Cerebellar cortex (tissue), 1 donor: ENCODE measurements around the gene STIM2.
"Not testable (repeated sequence)": the region's sequence is repeated elsewhere in the genome, so short reads cannot be mapped to it uniquely, and the experiment has no call there.

Experiments used
- DNase-seq: peaks from one replicate; pipeline ENCODE4 v3.0.0-alpha.2; 2015; ENCODE audit warnings: low spot score

Gene STIM2

DNA sequence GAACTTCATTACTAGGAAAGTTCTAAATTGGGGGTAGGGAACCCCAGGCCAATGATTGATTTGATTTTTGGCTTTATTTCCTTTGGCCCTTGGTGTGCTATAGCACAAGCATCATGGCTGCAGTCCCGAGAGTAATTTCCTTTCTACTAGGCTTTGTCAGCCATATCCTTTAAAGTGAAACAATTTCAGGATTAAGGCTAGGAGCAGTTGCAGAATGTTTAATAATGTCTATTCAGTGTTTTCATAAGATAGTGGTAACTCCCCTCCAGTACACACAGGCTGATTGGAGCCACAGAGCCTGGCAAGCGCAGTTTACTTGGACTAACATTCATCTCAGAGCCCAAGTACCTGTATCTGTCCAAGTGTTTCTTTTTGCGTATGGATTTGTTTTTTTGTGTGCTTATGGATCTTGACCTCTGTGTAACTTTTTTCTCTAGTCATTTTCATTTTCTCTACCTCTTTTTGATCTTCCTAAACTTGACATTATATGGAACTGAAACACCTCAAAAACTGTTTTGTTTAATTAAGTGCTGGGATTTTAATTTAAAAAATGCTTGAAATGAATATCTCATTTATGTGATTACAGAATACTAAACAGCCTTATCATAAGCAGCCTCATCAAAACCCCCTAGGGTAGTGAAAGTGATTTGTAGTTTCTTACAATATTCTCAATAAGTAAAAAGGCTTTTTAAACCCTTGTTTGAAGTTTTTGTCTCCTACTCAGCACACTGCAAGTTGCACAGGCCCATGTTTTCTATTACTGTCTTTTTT is 7.5 kb downstream of the STIM2 start:
- DNase-seq, result no peak

DNA sequence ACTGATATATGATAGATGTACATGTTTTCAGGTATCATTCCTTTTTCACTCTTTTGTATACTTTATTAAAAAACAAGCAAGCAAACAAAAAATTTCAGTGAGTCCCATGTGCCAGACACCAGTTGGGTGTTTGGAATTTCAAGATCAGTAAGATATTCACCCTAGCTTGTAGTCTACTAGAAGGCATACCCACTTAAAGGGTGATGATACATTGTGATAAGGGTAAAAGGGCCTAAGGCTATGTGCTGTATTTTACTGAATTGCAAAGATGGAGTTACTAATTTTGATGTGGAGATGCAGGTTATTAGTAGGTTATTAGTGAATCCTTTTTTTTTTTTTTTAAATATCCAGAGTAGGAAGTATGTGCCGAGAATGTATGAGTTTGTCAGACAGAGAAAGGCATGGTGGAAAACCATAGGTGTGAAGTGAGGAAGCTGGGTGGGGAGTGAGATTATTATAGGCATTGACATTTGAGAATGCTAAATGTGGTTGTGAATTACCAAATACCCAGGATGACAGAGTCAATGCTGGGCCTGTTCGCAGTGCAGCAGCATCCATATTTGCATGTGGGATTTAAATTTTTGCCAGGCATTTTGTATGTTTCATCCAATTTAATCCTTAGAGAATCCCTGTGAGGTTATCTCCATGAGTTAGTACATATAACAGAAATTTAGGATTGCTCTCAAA is 10.1 kb downstream of the STIM2 start:
- no peak for DNase-seq

DNA sequence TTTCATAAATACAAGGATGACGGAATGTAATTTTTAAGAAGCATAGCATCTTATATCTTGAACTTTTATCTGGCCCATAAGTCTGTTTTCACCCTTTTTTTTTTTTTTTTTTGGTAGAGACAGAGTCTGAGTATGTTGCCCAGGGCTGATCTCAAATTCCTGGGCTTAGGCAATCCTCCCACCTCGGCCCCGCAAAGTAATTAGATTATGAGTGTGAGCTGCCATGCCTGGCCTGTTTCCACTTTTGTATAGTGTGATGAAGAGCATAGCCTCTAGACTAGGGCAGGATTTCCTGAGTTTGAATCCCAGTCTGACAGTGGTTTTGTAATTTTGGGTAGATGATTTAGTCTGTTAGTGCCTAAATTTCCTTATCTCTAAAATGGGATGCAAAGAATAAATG is 11.0 kb downstream of the STIM2 start:
- DNase-seq, result no peak

DNA sequence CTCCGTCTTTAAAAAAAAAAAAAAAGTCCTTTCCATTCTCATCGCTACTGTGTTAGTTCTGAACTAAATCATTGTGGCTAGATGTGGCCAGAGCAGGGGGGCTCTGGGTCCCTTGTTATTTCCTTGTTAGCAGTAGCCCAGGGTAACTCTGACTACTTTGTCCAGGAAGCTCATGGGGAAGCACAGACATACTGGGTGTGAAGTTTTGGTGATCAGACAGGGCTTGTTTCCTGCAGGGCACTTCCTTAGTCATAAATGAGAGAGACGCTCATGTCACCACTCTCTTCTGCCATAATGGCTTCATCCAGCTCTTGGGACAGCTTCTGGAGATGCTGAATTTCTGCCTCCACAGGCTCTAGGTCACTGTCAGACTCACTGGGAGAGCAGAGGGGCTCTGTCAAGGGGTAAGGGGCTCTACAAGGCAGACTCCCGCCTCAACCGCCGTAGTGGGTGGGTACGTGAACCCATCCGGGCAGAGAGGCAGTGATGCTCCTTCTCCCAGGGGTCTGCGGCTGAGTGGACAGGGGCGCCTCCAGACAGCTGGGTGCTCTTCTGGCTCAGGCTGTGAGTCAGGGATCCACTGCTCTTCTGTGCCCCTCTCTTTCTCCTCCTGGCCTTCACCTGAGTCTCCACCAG is 12.9 kb downstream of the STIM2 start:
- DNase-seq, result no peak

DNA sequence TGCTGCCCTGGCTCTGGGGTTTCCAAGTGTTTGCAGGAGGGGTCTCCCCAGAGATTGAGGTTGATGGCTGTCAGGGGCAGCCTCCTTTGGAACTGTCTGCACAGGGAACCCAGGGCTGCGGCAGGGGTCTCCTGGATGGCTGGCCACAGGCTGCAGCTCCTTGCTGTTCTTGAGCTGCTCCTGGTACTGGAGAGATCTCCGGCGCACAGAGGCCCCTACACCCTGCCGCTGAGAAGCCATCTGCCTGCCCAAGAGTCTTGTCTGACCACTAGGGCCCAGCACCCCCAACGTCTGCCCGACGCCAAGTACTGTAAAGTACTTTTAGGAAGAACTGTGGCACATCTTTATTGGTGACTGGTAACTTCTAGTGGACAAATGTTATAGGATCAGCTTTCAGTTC is 13.5 kb downstream of the STIM2 start:
- DNase-seq, result no peak

DNA sequence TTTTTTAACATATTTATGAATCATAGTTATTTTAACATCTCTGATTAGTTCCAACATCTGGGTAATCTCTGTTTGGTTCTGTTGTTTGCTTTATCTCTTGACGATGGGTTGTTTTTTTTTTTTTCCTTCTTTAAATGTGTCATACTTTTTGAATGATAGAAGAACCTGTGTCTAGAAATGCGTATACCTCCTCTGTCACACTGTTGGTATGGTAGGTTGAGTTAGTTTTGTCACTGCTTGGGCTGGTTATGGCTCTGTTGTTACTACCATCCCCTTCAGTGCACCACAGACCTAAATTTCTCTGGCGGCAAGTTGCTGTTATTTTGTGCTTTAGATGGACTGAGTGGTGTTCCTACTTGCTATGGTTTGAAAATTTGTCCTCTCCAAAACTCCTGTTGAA is 16.8 kb downstream of the STIM2 start:
- DNase-seq, result no peak

DNA sequence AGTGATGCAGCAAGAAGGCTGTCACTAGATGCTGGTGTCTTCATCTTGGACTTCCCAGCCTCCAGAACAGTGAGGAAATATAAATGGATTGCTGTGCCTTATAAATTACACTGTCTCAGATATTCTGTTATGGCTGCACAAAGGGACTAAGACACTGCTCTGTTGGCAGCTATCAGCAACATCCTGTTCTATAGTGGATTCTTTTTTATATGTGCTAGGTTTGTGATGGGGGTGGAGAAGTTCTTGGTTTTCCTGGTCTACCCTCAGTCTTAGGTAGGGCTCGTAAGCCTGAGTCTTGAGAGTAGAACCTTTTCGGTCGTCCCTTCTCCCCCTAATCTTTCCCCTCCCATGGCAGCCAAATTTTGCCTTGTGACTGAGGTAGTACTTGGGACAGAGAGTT is 17.3 kb downstream of the STIM2 start:
- no peak for DNase-seq

DNA sequence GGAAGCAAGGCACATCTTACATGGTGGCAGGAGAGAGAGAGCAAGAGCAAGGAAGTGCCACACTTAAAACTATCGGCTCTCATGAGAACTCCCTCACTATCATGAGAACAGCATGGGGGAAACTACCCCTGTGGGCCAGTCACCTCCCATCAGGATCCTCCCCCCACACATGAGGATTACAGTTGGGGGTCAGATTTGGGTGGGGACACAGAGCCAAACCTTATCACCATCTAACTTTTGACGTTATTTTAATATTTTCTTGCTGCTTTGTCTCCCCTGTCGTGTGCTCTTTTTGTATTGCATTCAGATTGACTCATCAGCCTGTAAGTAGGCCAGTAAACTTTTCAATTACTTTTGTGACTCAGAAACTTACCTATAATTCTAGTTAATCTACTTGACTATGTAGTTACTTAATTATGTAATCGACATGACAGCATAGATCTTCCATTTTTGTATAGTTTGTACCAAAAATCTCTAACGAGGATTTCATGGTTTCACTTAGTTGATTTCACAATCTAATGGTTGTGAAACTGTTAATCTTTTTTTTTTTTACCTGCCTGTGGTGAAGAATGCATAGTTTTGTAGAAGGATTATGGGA is 18.3 kb downstream of the STIM2 start:
- DNase-seq, result no peak

DNA sequence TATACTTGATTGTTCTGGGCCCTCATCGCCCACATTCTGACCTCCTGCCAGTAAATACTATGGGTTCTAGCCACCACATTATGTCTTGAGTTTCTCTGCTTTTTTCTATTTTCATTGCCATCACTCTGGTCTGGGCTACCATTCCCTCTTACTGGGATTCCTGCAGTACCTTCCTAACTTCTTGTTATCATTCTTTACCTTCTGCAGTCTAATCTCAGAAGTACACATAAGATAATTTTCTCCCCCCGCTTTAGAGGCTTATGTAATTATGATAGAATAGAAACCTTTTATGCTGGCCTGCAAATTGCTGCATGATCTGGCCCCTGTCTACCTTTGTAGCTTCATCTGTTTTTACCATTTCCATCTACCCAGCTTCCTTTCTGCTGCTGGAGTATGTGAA is 19.2 kb downstream of the STIM2 start:
- no peak for DNase-seq

DNA sequence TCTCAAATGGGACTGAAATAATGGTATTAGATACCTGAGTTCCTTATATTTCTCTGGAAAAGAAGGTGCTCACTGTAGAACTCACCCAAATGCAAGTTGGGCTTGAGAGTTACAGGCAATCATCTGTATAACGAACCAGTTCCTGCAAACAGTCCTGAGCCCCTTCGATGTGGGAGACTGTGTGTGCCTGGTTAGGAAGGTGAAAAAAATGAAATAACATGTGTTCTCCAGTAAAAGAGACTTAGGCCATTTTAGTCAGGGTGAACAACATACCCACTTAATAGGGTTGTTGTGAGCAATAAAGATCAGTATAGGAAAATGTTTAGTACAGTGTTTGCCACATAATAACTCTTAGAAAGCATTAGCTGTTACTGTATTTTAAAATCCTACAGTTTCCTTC is 23.4 kb downstream of the STIM2 start:
- DNase-seq, result no peak

DNA sequence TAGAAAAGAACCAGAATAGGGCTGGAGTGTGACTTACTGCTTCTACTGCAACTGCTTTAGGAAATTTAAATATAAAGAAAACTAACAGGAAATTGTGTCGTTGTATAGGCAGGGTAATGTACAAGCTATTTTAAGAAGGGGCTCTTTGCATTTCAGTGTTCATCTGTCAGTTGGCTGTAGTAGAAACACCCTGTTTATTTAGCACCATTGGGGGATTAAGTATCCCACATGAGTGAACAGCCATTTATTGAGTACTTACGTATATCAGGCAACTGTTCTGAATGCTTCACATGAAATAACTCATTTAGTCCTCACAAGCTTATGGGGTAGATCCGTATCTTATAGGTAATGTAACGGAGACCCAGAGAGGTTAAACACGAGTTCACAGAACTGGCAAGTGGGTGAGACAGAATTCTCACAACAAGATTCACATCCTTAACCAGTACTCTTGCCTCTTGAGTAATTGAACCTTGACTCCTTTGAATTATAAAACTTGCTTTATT is 23.9 kb downstream of the STIM2 start:
- DNase-seq, result no peak

DNA sequence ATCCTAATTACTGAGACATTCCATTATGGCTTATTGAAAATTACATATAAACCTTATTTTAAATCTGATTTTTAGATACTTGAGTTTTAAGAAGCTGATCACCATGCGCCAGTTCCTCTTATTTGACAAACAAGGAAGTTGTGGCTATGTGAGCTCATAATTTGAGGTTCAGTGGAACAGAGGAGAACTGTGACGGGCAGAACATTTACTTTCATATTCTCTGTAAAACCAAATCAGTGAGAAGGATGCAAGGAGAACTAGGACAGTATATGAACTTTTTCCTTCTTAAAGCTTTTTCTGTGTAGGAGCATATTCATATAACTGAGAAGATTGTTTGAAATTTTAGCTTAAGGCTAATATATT is 25.3 kb downstream of the STIM2 start:
- no peak for DNase-seq

DNA sequence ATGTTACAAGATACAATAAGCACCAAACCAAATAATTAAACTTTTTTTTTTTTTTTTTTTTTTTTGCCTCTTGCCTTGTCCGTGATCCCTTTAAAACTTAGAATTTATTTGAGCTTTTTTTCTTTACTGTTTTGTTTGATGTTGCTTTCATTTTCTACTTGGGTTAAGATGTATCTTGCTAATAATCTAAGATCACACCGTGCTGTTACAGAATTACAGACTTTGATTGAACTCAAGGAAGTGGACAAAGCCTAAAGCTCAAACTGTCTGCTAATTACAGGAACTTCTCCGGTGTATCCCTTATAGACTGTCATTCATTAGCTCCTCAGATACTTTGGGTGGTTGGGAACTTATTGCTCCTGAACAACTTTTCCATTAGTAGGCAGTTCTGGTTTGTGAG is 26.5 kb downstream of the STIM2 start:
- DNase-seq, result no peak

DNA sequence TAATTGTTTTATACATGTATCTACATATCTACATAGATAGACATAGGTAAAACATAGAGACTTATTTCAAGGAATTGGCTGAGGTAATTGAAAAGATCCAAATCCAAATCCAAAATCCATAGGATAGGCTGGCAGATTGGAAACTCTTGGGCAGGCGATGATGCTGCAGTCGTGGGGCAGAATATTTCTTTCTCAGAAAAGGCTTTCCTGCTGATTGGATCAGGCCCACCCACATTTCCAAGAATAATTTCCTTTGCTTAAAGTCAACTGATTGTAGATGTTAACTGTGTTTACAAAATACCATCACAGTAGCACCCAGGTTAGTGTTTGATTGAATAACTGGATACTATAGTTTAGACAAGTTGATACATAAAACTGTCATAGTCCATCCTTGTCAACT is 27.2 kb downstream of the STIM2 start:
- DNase-seq, result no peak

DNA sequence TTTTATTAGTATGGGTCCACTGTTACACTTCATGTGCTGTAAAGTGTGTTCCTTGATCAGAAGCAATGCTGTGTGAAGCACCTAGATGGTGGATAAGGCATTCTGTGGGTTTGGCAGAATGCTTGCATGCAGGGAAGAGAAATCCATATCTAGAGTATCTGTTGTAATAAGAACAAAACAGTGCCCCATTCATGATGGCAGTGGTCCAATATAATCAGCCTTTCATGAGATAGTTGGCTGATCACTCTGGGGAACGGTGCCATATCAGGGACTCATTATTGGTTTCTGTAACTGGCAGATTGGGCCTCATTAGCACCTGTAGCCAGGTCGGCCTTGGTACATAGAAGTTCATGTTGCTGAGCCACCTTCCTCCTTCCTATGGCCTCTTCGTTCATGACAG is 28.7 kb downstream of the STIM2 start:
- no peak for DNase-seq

DNA sequence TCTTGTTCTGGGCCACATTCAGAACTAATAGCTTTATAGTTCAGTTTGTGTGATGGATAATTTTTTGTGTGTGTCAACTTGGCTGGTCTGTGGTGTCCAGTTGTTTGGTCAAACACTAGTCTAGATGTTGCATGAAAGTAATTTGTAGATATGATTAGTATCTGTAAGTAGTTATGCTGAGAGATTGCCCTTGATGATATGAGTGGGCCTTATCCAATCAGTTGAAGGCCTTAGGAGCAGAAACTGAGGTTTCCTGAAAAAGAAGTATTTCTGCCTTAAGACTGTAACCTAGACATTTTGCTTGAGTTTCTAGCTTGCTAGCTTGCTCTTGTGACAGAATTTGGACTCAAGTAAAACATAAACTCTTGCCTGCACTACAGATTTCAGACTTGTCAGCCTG is 30.4 kb downstream of the STIM2 start:
- no peak for DNase-seq

DNA sequence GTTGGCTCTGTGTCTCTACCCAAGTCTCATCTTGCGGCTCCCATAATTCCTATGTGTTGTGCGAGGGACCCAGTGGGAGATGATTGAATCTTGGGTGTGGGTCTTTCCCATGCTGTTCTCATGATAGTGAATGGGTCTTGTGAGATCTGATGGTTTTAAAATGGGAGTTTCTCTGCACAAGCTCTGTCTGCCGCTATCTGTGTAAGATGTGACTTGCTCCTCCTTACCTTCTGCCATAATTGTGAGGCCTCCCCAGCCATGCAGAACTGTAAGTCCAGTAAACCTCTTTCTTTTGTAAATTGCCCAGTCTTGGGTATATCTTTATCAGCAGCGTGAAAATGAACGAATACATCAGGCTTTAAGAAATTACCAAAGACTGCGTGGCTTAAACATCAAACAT is 31.2 kb downstream of the STIM2 start:
- DNase-seq, result no peak

DNA sequence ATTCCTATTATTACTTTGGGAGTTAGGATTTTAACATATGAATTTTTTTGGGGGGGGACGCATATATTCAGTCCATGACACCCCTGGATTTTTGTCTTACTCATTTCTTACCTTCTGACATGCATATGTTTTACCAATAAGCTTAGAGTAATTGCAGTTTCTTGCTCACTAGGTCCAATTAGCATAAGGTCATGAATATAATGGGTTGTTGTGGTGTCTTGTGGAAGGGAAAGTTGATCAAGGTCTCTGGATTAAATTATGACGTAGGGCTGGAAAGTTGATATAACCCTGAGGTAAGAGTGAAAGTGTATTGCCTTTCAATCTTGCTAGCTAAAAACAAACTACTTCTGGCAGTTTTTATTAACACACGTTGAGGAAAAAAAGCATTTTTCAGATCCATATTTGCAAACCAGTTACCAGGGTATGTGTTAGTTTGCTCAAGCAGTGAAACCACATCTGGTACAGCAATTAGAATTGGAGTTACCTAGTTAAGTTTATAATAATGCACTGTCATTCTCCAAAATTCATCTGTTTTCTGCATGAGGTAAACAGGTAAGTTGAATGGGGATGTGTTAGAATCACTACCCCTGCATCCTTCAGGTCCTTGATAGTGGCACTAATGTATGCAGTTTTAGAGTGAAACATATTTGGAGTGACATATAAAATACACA is 32.0 kb downstream of the STIM2 start:
- DNase-seq, result no peak

DNA sequence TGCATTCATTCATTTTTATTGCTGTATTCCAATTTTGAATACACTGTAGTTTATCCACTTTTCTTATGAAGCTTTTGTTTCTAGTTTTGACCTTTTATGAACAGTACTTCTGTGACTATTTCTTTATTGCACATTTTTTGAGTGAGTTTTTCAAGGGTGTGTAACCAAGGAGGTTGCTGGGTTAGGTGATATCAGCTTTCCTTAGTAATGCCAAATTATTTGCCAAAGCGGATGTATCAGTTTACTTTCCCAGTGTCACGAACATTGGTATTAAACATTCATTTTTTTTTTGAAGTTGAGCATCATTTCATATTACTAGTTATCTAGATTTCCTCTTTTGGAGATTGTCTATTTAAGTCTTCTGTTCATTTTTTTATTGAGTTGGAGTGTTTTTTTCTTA is 32.9 kb downstream of the STIM2 start:
- DNase-seq, result no peak

DNA sequence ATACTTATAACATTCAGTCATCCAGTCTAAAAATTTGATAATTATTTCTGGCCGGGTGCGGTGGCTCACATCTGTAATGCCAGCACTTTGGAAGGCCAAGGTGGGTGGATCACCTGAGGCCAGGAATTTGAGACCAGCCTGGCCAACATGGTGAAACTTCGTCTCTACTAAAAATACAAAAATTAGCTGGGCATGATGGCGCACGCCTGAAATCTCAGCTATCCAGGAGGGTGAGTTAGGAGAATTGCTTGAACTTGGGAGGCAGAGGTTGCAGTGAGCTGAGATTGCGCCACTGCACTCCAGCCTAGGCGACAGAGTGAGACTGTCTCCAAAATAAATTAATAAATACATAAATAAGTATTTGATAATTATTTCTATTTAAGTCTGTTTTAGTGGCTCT is 34.2 kb downstream of the STIM2 start:
- DNase-seq, result not testable (repeated sequence)

DNA sequence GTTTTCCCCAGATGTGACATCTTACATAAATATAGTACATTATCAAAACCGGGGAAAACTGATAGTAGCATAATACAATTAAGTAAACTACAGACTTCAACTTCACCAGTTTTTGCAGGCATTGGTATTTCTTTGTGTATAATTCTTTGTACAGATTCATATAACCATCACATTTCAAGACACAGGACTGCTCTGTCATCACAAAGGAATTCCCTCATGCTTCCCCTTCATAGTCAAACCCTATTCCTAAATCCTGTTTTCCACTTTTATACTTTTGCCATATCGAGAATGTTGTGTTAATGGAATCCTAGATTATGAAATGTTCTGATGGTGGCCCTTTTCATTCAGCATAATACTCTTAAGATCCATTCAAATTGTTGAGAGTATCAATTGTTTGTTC is 36.0 kb downstream of the STIM2 start:
- DNase-seq, result no peak

DNA sequence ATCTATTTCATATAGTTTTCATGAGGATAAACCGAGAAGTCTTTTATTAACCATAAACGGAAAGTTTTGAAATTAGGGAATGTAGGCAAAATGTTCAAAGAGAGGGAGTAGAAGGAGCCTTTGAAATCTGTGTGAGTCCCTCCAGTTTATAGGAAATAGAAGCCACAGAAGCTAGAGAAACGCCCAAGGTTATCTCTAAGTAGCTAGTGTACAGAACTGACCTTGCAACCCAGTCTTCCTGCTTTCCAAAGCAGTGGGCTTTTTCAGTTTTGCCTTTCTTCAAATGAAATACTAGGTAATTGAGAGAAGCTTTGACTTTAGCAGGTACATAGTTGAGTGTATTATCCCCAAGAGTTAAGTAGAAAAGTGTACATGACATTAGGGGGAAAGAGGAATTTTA is 39.4 kb downstream of the STIM2 start:
- DNase-seq, result no peak
